Fibroblast of upper back skin (primary cell): Measurements from ENCODE around the gene SPDYE17.
"Not testable (repeated sequence)": the region's sequence is repeated elsewhere in the genome, so short reads cannot be mapped to it uniquely, and the experiment has no call there.

Experiments
- DNase-seq: peaks from one replicate; pipeline ENCODE4 v3.0.0-alpha.2; 2013

SPDYE17 gene

GRCh38 chr7:77032261-77032660, at the start of gene SPDYE17:
Gene SPDYE17, minus strand, starts transcription at chr7:77032361. Its CDS starts 1,791 bp downstream, at chr7:77030570.
- DNase-seq: not testable (repeated sequence)

GRCh38 chr7:77080236-77080635, 48.1 kb upstream of the SPDYE17 start:
- not testable (repeated sequence) for DNase-seq

- not testable (repeated sequence) for DNase-seq
Measured at GRCh38 chr7:77079624-77080023, 47.5 kb upstream of the SPDYE17 start.

- DNase-seq: not testable (repeated sequence)
Measured at GRCh38 chr7:77079112-77079511, 47.0 kb upstream of the SPDYE17 start.

GRCh38 chr7:77077060-77077459, 44.9 kb upstream of the SPDYE17 start:
- not testable (repeated sequence) for DNase-seq

GRCh38 chr7:77074786-77075396, 42.7 kb upstream of the SPDYE17 start:
- peak; percentile 2 for DNase-seq

GRCh38 chr7:77071108-77071507, 38.9 kb upstream of the SPDYE17 start:
- not testable (repeated sequence) for DNase-seq

- DNase-seq: not testable (repeated sequence)
Measured at GRCh38 chr7:77065869-77066268, 33.7 kb upstream of the SPDYE17 start.

- DNase-seq: not testable (repeated sequence)
Measured at GRCh38 chr7:77063732-77064131, 31.6 kb upstream of the SPDYE17 start.

GRCh38 chr7:77062557-77062956, 30.4 kb upstream of the SPDYE17 start, which contains the start of gene SPDYE18:
Gene SPDYE18, minus strand, starts transcription at chr7:77062558. Its CDS starts 2,046 bp downstream, at chr7:77060512.
- DNase-seq: not testable (repeated sequence)

- DNase-seq: not testable (repeated sequence)
Measured at GRCh38 chr7:77026349-77026748, 5.8 kb downstream of the SPDYE17 start.

GRCh38 chr7:77010074-77010680, 22.0 kb downstream of the SPDYE17 start:
- DNase-seq: peak; percentile 20

- DNase-seq: not testable (repeated sequence)
Measured at GRCh38 chr7:77008000-77008399, 24.2 kb downstream of the SPDYE17 start.

- not testable (repeated sequence) for DNase-seq
Measured at GRCh38 chr7:77006127-77007110, 25.7 kb downstream of the SPDYE17 start.

GRCh38 chr7:77005461-77006057, 26.6 kb downstream of the SPDYE17 start:
- DNase-seq: not testable (repeated sequence)

- DNase-seq: not testable (repeated sequence)
Measured at GRCh38 chr7:77004151-77004550, 28.0 kb downstream of the SPDYE17 start.

- DNase-seq: not testable (repeated sequence)
Measured at GRCh38 chr7:77003241-77003640, 28.9 kb downstream of the SPDYE17 start.

GRCh38 chr7:77002678-77003233, 29.4 kb downstream of the SPDYE17 start:
- DNase-seq: not testable (repeated sequence)

- not testable (repeated sequence) for DNase-seq
Measured at GRCh38 chr7:77002104-77002503, 30.1 kb downstream of the SPDYE17 start.

GRCh38 chr7:76999474-77000107, 32.6 kb downstream of the SPDYE17 start:
- not testable (repeated sequence) for DNase-seq

GRCh38 chr7:76998764-76999450, 33.3 kb downstream of the SPDYE17 start:
- DNase-seq: not testable (repeated sequence)
